NCI-H460 (cell line): Measurements from ENCODE around the gene STARD13. TPM values are rescaled to one million over a fixed set of nuclear protein-coding genes. Genes with fewer than 3 reads are reported as not detected.

Experiments used
- DNase-seq: peaks from one replicate; pipeline ENCODE4 v3.0.0-alpha.2; 2016; ENCODE audit warnings: low read depth; ENCODE audit errors: extremely low read depth
- total RNA-seq: library from RNA; depleted of rRNA; stranded (reverse); fragments of >200 nt; shearing (Covaris generic); gene quantifications from 2 replicates; pipeline ENCODE4 v1.2.3, GENCODE V29; 2014

STARD13 gene
- total RNA-seq, 1 experiment from 2014 or later = 3.8 TPM

DNA sequence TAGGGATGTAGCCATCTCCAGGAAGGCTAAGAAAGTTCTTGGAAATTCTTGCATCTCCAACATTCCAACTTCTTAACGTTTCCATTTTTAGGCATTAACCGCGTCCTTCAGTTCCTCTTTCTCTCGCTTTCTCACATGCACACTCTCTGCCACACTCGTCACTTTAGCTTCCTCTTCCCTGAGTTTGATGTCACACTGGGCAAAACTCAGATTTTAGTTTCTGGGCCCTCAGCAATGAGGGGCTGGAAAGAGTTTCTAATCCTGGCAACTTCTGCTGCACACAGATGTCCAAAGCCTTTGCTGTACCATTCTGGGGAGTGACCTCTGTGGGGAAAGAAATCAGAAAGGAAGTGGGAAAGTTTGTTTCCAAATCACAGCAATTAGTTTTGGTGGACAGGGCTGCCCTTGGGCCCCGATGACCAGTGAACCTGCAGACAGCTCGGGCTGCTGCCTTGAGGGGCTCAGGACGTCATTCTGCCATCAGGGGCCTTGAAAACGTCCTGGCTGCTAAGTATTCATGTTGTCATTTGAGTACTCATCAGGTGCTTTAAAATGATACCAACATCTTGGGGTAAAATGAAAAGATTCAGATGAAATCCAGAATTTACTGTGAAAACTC is 180.1 kb downstream of the STARD13 start:
- no peak for DNase-seq

DNA sequence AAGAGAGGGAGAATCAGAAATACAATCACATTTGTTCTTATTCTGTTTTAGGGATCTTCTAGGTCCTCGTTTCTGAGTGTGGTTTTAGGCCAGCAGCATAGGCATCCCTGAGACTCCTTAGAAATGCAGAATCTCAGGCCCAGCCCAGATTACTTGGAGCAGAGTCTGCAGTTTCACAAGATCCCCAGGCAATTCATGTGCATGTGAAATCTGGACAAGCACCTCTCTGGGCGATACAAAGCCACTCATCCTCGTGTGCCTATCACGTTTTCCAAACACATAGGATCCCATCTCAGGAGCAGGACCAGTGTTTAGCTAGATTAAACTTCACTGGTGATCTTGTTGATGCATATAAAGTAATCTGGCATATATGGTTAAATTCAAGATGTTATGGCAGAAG is 182.1 kb downstream of the STARD13 start:
- no peak for DNase-seq

DNA sequence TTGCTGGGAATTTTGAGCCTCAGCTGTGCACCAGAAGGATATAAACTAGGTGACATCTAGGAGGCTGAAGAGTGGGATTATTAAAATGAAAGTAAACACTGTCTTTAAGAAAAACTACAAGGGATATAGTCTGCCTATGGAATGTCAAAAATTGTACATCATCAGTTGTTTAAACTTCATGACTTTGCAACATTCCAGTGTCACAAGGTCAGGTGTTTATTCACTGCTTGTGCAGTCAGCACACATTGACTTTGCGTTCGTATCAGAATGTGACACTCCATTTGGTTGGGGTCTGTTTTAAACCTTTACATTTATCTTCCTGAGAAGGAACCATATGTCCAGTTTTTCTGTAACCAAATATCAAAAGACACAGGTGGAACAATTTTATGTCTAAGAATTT is 183.7 kb downstream of the STARD13 start:
- DNase-seq = no peak

DNA sequence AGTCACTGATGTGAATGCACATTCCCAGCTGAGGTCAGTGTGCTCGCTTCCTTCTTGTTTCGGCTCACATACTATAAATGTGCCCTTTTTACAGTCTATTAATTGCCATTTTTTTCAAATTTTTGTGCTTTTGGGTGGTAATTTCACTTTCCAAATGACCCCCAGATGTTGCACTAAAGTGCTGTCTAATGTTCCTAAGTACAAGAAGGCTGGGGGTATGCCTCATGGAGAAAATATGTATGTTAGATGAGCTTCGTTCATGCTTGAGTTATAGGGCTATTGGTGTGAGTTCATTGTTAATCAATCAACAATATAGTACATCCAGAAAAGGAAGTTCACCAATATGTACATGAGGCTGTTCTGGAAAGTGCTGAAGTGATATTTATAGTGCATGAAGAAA is 184.7 kb downstream of the STARD13 start:
- no peak for DNase-seq

DNA sequence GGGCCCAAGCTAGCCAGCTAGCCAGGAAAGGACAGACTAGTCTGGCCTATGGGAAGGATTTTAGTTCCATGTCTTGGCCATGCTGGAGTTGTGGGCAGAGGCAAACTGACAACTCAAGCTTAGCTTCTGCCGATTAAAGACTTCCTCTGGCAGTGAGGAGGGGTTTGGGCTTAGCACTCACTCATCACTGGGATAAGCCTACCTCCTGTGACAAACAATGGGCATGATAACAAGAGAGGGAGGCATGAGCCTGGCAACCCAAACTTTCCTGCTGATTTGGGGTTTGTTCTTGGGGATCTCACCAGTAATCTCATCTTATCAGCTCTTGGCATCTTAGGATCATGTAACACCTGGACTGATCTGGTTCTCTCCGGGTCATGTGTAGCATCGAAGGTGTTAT is 185.7 kb downstream of the STARD13 start:
- DNase-seq = no peak

DNA sequence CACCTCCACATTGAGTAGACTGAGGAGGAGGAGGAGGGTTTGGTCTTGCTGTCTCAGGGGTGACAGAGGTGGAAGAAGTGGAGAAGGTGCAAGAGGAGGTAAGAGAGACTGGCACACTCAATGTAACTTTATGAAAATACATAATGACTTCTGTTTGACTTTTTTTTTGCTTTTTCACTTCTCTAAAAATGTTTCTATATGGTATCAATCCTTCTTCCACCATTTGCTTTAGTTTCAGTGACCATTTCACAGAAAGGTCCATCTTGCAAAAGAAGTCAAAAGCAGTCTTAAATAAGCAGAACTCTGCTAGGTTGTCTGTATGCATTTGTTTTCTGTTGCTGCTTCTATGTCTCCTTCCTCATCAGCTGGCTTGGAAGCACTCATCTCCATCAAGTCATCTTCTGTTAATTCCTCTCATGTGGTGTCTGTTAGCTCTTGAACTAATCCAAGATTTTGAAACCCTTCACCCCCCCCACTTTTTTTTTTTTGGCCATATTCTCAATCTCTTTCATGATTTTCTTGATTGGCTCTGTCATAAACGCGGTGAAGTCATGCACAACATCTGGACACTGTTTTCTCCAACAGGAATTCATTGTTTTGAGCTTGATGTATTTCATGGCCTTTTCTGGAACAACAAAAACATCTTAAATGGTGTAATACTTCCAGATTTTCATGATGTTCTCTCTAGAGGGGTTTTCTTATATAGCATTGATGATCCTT is 188.5 kb downstream of the STARD13 start:
- DNase-seq = no peak

DNA sequence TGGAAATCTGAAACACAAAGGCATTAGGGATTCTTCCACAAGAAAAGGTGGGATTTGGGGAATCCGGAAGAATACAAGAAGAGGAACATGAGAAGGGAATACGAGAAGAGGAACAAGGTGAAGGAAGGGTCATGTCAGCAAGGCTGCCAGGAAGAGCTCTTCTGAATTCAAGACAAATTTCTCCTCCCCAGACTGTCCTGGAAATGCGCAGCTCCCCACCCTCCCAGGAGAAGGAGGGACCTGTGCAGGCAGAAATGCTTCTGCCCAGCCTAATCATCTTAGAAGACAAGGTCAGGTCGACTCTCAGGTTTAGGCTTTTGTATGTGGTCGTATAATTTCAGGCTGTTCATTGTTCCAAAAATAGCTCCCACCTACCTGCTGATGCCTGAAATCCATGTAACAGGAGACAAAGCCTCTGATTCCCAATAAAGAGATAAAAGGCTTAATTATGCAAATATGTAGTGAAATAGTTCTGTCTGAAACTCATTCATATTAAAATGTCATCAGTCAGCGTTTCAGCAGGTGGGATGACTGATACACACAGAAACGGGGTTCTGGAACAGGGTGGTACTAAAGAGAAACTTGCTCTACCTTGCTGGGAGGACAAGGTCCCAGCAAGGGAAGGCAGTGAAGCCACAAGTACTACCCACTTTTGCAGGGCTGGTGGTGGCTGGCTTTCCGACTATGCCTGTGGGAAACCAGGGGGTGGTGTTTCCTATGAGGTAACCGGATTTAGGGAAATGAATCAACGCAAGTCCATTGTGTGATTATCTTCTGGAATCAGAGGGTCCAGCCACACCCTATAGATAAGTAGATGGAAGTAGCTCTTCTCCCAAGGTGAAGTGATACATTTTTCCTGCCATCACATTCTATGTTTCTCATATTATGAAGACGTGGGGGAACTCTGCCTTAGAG is 193.2 kb downstream of the STARD13 start:
- no peak for DNase-seq

DNA sequence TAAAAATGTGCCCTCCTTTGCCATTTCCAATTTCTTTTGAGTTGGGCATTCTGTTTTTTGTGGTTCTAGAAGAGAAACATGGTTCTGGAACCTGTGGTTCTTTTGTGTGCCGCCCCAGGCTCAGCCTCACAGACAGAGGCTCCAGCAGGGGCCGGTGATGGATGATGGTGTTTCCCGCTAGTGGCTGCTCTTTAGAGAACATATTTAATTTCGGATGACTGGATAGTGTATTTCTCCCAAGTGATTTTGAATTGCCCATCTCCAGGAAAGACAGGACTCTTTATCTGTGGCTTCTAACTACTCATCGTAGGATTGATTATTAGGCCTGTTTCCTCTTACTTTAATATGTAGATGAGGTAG is 194.2 kb downstream of the STARD13 start:
- no peak for DNase-seq

DNA sequence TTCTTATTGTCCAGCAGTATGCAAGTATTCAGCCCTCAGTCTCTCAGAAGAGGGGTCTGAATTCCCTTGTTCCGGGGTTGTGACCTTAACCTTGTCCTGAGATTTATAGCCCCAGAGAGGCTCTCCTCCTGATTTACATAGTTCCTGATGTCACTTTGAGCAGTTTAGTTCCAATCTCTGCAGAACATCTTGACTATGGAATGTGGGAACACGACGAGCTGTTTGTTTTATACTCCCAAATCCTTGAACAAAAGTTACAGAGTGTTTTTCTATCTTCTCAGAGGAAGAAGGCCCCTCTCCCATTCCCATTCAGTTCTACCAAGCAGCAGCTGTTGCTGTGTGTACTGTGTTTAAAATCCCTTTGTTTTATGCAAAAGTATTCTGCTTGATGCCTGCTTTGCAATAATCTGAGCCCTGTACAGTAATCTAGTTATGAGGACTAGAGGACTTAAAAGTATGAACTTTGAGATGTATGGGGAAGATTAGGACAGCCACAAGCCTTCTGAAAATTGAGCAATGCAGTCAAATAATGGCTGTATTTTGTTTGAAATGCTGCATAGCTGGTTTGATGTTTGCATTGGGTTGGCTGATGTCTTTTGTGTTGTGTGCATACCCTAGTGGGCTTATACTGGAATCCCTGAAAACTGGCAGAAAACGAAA is 194.7 kb downstream of the STARD13 start:
- no peak for DNase-seq

DNA sequence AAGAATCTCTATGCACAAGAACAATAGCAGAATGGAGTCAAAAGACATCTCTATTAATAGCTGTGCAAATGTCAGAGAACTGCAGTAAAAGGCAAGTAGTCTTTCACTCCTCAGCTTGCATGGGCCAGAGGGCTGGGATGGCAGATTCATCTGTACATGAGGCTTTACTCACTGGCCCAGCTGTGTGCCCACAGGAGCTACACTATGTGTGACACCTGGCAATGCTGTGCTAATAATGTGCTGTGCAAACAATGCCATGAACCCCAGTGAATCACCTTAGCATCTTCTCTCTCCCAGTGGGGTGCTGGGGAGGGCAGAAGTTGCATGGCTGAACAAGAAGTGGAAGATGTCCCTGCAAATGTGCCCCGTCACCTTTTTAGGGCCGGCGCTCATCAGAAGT is 196.2 kb downstream of the STARD13 start:
- DNase-seq = no peak

DNA sequence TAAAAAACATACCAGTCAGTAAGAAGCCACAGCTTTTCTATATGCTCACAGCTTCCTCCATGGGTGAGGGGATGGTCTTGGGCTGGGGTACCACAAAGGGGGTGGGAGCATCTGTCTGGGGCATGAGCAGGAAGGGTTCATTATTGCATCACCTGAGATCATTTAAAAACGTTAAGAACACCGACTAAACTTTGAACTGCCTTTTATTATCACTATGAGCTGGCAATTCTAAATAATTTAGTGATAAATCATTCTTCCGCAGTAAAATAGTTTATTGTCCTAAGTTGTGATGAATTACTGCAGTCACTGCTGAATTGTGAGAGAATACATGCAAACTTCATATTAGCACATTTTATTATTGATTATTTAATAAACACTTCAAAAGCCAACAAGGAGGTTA is 197.8 kb downstream of the STARD13 start:
- no peak for DNase-seq

DNA sequence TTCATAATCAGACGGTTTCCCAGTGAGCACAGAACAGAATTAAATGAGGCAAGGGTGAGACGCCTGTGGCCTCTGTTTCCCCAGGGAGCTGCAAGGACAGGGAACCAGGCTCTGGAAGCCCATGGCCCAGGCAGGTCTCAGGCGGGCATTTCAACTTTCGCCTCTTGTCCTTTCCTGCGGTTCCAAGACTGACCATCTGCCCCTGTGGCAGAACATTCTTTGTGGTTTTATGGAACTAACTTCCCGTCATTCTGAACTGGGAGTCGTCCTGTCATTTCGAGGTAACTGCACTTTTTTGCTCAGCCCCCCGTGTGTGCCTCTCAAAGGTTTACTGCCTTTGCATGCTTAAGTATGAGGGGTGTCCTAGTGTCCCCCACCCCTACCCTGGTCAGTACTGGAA is 198.5 kb downstream of the STARD13 start:
- no peak for DNase-seq

DNA sequence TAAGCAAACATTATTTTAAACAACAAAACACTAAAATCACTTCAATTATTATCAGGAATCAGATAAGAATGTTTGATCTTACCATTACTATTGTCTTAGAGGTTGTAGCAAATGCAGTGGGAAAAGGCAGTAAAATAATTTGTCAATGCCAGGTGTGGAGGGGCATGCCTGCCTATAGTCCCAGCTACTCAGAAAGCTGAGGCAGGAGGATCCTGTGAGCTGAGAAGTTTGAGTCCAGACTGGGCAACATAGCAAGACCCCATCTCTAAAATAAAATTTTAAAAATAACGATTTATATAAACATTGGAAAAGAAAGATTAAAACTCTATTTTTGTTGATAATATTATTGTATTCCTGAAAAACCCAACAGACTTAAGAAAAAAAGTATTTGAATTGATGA is 202.5 kb downstream of the STARD13 start:
- DNase-seq = no peak

DNA sequence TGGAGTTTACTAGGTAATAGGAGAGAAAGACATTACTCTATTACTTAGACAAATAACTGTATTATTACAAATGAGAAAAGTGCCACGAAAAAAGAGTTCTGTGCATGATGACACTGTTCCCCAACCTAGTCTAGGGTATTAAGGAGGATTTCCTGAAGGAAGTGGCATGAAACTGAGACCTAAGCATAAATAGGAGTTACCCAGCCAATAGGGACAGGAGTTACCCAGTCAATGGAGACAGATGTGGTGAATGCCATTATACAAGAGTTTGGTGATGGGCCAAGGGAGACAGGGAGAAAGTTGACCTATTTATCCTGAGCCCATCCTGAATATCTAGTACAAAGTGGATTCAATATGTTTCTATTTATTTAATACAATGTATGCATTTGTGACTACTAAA is 203.9 kb downstream of the STARD13 start:
- DNase-seq = no peak

DNA sequence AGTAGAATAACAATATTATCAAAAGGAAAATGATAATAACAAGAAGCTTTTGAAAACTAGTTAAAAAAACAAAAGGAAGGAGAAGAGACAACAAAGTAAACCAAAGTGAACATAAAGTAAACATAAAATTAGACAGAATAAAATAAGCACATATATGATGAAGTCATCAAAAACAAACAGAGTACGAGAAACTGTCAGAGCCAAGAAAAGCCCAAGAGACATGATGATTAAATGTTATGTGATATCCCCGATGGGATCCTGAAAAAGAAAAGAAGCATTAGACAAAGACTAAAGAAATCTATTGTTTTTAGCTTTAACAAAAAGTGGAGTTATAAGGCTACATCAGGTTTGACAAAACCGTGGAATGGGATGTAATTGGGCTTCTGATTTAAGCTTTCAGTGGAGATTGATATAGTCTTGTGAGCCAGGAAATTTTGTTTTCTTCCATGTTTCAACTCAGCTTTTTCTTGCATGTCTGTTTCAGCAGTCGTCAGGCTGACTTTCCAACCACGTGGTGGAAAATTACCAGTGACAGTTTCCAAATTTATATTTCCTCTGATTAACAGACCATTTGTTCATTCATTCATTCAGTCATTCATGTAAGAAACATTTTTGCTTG is 204.5 kb downstream of the STARD13 start:
- DNase-seq = no peak

DNA sequence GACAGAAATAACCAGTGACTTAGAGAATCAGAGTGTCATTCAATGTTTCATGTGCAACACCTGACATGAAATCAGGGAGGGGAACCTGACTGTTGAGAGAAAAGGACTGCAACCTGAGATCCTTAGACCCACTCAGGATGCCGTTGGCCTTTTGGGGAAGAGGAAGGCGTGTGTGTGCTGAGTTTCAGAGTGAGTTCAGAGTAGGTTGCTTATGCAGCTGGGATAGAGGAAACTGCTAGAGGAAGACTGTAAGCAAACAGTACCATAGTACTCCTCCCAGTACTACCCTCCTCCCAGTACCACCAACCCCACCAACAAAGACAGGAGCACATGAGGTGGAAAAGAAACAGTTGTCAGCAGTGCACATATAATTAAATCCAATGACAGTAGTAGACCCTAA is 205.6 kb downstream of the STARD13 start:
- no peak for DNase-seq

DNA sequence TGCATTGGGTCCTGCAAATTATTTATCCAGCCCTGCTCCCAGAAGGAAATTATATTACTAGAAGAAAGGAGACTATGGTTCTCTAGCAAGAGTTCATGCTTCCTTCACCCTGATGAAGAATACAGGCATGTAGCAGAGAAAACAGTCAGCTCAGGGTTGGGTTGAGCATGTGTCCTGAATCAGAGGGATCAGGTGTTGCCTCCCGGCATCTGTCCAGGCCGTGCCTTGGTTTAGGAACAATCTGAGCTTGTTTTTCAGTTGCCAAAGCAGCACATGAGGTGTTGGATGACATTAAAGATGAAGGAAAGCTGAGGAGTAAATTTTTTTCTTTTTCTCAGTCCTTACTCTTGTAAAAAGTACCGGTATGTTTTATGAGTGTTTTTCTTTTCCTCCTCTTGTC is 207.3 kb downstream of the STARD13 start:
- DNase-seq = no peak

DNA sequence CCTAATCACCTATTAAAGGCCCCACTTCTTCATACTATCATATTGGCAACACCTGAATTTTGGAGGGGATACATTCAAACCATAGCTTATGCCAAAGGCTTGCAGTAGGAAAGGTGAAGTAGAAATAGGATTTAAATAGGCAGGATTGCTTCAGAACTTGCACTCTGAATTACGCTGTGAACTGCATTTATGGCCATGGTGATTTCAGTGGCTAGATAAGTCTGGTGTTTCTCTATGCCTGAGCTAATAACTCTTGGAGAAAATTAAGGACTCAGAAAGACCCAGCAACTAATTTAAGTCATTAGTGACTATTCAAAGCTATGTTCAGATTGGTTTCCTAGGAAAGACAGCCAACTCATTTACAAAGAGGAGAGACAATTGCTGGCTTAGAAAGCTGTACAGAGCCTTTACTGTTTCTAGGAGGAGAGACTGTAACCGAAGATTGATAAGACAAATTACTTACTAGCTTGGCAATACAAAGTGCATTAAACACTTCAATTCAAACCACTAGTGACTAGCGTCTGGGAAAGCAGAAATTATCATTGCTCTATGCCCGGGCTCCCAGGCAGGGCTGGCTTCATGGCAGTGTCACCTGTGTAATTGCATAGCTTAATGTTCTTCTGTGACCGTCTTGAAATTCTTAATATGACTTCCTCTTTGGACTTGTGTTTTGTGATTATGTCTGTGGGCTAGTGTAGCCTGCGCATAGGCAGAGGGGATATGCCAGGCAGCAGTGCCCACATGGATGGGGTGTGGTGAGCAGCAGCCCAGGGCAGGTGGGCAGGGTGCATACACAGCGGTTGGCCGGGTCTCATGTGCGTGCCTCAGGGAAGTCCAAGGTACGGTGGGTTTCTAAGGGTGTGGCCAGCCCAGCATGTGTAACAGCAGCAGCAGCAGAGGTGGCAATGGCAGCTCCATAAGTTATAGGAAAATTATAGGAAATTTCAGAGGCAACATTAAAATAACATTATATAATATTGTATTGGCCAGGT is 209.3 kb downstream of the STARD13 start:
- no peak for DNase-seq

DNA sequence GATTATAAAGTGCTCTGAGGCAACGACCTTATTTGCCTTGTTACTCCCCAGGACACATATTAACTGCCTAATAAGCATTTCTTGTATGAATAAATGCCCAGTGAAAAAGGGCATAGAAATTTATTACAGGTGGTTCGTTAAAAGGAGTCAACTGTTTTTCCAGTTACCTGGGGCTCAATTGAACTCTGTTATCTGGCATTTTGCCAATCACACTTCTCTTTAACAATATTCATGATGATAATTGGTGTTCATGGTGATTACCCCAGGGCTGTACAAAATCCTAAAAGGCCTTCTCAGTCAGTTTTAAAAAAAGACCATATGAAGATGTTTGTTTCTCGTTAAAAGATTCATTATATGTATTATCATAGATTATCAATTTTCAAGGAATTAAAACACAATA is 212.2 kb downstream of the STARD13 start:
- no peak for DNase-seq

DNA sequence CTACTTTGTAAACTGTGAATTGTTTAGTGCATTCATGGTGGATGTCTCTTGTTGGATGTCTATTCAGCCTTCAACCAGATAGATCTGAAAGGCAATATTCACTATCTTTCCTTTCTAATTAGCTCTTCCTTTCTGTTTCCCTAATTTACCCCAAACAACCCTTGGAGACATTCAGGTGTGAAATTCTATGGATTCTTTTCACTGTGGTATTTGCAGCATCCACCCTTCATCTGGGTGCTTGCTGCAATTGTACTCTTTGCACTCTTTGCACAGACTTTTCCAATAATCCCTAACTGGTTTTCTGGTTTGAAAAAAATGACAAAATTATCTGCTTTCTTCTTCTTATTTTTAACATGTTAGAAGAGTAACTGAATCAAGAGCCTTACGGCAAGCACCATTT is 212.8 kb downstream of the STARD13 start:
- DNase-seq = no peak
